HTR-8/SVneo (cell line): Measurements from ENCODE around the gene IPO13.

Source experiments
- DNase-seq: peaks from one replicate; pipeline ENCODE4 v3.0.0; 2011; ENCODE audit warnings: low spot score, mixed read lengths; ENCODE audit not compliant: insufficient read length
- FAIRE-seq: peaks from 2 replicates; lab custom pipeline; 2011; peaks lifted over from hg19 to GRCh38; lab: Jason Lieb, UNC

The IPO13 gene

GRCh38 chr1:43947061-43947873 lies 517 bp downstream of the IPO13 start:
- FAIRE-seq: no peak
- no peak for DNase-seq

- DNase-seq (no peak), FAIRE-seq (no peak)
These were observed 1.2 kb downstream of the IPO13 start for GRCh38 chr1:43947874-43948437.

- FAIRE-seq (no peak), DNase-seq (no peak)
These were observed 2.9 kb downstream of the IPO13 start for GRCh38 chr1:43949678-43950077.

- DNase-seq (no peak), FAIRE-seq (no peak)
These were observed 4.6 kb downstream of the IPO13 start for GRCh38 chr1:43951021-43951985.

- FAIRE-seq (no peak), DNase-seq (no peak)
These were observed 6.1 kb downstream of the IPO13 start for GRCh38 chr1:43952731-43953346.

GRCh38 chr1:43953361-43953760 lies 6.6 kb downstream of the IPO13 start:
- FAIRE-seq: no peak
- no peak for DNase-seq

GRCh38 chr1:43954036-43954435 lies 7.3 kb downstream of the IPO13 start:
- DNase-seq: no peak
- no peak for FAIRE-seq

- FAIRE-seq (no peak), DNase-seq (no peak)
These were observed 9.5 kb downstream of the IPO13 start for GRCh38 chr1:43956234-43956633.

GRCh38 chr1:43957407-43958040 lies 10.8 kb downstream of the IPO13 start:
- no peak for FAIRE-seq
- DNase-seq: no peak

GRCh38 chr1:43958351-43959255 lies 11.9 kb downstream of the IPO13 start:
- DNase-seq: no peak
- no peak for FAIRE-seq

- DNase-seq: no peak
- FAIRE-seq: no peak
These were observed 14.0 kb downstream of the IPO13 start for GRCh38 chr1:43960798-43961197.

GRCh38 chr1:43961692-43962091 lies 14.9 kb downstream of the IPO13 start:
- no peak for FAIRE-seq

GRCh38 chr1:43962324-43962723 lies 15.6 kb downstream of the IPO13 start:
- FAIRE-seq: no peak

More at GRCh38 chr1:43961692-43962091, 14.9 kb downstream of the IPO13 start:
- no peak for DNase-seq

GRCh38 chr1:43963006-43963405 lies 16.3 kb downstream of the IPO13 start:
- FAIRE-seq: no peak
- DNase-seq: no peak

More at GRCh38 chr1:43962324-43962723, 15.6 kb downstream of the IPO13 start:
- DNase-seq: no peak

- no peak for FAIRE-seq
- no peak for DNase-seq
These were observed 17.1 kb downstream of the IPO13 start for GRCh38 chr1:43963890-43964289.

GRCh38 chr1:43965316-43965715 lies 18.6 kb downstream of the IPO13 start:
- no peak for FAIRE-seq

GRCh38 chr1:43968348-43968948 lies 21.7 kb downstream of the IPO13 start:
- DNase-seq (no peak), FAIRE-seq (no peak)

More at GRCh38 chr1:43965316-43965715, 18.6 kb downstream of the IPO13 start:
- no peak for DNase-seq

- FAIRE-seq (no peak), DNase-seq (no peak)
These were observed 22.6 kb downstream of the IPO13 start for GRCh38 chr1:43969416-43969745.
